ENCODE results near the gene ZC3H11A.
"Not testable (repeated sequence)": the region's sequence is repeated elsewhere in the genome, so short reads cannot be mapped to it uniquely, and the experiment has no call there.

- TF ChIP-seq CTCF, POLR2A (IDR thresholded peaks at IDR 0.05): not testable (repeated sequence)
Observed at GRCh38 chr1:203793561-203793960, 1.9 kb upstream of the ZC3H11A start.
